Stimulated activated CD8-positive, alpha-beta memory T cell treated with anti-CD3 and anti-CD28 coated beads, Interleukin-2, amount 100 ng/mL, for 48 hours (primary cell): ENCODE measurements around the gene COQ6.
"Not testable (repeated sequence)": the region's sequence is repeated elsewhere in the genome, so short reads cannot be mapped to it uniquely, and the experiment has no call there.

Experiments
- DNase-seq, 2 donors: peaks; one replicate each; pipeline ENCODE4 v3.0.0-alpha.2; 2020; ENCODE audit warnings: low read depth in 2 of 2

Gene COQ6

GRCh38 chr14:73988065-73988464 lies 38.0 kb downstream of the COQ6 start:
- DNase-seq: no peak

GRCh38 chr14:73988656-73989055 lies 38.6 kb downstream of the COQ6 start:
- not testable (repeated sequence) for DNase-seq

- no peak for DNase-seq
Measured at GRCh38 chr14:73991092-73991491, 41.0 kb downstream of the COQ6 start.

- DNase-seq: not testable (repeated sequence)
Measured at GRCh38 chr14:73994926-73995325, 44.8 kb downstream of the COQ6 start.

- DNase-seq: no peak
Measured at GRCh38 chr14:73995977-73996378, 45.9 kb downstream of the COQ6 start.

- no peak for DNase-seq
Measured at GRCh38 chr14:73996731-73997107, 46.6 kb downstream of the COQ6 start.

GRCh38 chr14:73997108-73997943 lies 47.2 kb downstream of the COQ6 start:
- no peak for DNase-seq

- DNase-seq: no peak
Measured at GRCh38 chr14:73997944-73998447, 47.9 kb downstream of the COQ6 start.

- DNase-seq: no peak
Measured at GRCh38 chr14:73998726-73999125, 48.6 kb downstream of the COQ6 start.

- DNase-seq: not testable (repeated sequence)
Measured at GRCh38 chr14:74005664-74006063, 55.6 kb downstream of the COQ6 start.

GRCh38 chr14:74008843-74009499 lies 58.9 kb downstream of the COQ6 start:
- DNase-seq: no peak
